Hippocampal formation (tissue), 2 donors: Measurements from ENCODE around the gene PSAP.
A peak's percentile ranks its signal among the peaks of the same experiment; 100 is the strongest.

Experiments used
- DNase-seq, 2 donors: peaks; one replicate each; lab custom pipeline; 2025; lab: John Stamatoyannopoulos, UW

Gene PSAP

DNA sequence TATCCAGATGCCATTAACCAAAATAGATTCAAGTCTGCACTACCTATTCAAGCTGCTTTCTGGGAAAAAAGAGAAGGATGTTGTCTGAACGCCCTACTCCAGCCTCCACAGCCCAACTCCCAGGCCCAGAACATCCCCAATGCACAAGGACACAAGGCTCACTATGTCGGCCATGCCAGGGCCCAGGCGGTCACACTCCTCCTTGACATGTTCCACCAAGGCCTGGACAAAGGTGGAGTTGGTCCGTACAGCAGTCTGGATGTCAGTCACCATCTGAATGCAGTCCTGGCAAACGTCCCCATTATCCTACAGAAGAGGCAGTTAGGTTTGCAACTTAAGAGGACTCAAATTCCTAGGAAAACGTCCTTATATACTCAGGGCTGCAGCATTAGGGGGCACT, 23.2 kb downstream of the PSAP start:
- DNase-seq, result no peak

DNA sequence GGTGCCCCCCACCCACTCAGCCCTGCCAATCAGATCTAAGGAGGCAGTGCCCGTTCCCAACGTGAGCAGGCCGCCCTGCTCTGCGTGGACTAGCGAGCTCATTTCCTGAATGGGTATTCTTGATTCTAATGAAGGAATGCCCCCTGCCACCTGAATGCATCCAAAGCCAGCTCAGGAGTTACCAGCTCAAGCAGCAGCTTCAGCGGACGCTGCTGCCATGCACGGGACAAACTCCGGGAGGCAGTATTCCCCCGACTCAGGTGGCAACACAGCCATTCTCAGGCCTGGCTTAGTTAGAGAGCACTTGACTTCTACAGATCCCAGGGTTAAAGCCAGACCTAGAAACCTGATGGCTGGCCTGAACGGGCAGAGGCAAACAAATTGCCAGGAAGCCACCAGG, 25.8 kb downstream of the PSAP start:
- DNase-seq, result no peak

DNA sequence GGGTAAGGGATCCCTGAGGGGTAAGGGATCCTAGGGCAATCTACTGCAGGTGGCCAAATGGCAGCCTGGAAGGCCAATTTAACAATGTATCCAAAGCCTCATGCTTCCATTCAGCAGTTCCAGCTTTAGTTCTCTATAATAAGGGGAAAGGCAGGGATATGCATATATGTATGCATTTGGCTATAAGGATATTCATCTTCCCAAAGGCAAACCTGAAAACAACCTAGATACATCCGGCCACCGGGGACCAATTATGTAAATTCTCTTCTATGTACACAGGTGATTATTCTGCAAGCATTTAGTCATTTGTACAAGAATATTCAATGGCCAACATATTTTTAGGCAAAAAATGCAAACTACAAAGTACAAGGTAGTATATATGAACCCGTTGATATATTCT, 26.7 kb downstream of the PSAP start:
- no peak for DNase-seq

DNA sequence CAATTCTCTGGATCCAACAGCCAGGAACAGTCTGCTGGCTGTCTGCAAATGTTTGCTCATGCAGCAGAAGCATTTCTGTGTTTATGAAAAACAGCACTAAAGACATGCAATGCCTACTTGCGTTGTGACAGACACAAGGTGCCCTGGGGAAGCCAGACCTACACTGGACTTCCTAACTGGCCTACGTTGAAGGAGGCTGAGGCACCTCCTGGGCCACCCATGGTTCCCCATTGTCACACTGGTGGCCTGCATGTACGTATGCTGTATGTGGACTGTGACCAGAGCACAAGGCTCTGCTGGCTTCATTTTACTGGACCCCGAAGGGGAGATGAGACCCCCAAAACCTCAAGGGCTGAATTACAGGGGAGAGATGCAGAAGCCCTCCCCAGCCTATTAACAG, 27.7 kb downstream of the PSAP start:
- no peak for DNase-seq

DNA sequence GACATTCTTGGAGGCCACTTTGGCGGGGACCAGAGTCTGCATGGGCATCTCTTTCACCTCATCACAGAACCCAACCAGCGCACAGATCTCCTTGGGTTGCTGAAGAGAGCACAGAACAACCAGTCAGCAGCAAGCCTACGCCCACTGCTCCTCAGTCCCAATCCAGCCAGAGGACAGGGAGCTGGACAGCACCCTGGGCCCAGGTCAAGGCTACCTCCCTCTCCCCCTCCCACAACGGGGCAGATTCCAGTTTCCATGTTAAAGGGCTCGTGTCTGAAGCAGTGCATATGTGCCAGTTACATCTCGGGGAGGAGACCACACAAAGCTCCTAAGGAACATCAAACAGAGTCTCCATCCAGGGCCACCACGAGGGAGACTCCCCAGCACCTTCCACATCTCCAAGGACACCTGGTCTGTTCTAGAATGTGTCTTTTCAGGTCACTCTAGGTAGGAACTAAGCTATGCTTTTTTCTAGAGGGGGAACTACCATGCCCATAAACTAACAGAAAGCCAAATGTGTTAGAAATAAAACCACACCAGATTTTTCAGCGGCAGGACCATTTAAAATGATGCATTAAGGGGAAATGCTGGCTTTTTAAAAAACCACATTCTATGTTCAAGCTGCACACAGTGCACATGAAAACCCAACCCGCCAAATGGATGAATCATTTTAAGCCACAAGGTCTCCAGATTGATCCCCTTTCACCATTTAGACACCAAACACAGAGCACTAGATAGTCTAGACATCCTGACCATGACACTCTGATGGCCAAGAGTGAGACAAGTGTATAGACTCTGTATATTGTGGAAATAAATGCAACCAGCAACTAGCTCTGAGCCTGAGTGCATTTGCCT, 28.9 kb downstream of the PSAP start:
- DNase-seq, result no peak

DNA sequence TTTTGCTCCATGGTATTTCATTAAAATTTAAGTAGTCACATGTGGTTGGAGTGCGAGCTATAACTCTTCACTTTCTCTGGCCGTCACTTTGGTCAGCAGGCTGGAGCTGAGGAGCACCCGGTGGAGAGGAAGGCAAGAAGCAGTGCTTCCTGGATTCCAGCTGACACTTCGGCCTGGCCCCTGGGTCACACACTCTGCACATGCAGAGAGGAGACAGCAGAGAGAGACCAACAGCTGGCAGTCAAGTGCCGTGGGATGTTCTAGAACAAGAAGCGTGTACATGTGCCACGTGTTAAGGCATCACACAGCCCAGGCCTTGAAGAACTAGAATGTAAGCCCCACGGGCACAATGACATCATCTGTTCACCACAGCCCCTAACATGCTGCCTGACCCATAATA, 30.1 kb downstream of the PSAP start:
- DNase-seq, result no peak

DNA sequence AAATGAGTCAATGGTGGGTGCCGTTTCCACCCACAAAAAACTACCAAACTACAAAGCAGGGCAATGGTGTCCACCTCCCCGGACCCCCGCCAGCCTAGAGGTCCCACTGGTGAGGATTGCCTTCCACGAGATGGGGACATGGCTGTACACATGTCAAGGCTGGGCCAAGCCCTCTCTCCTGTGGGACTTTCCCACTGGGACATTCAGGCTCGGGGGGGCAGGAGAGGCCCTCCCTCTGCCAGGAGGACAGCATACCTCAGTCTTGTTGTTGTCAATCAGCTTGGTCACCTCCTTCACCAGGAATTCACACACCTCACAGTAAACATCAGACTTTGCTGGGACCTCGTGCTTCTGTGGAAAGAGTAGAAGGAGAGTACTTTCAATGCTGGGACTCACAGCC, 31.1 kb downstream of the PSAP start:
- no peak for DNase-seq

DNA sequence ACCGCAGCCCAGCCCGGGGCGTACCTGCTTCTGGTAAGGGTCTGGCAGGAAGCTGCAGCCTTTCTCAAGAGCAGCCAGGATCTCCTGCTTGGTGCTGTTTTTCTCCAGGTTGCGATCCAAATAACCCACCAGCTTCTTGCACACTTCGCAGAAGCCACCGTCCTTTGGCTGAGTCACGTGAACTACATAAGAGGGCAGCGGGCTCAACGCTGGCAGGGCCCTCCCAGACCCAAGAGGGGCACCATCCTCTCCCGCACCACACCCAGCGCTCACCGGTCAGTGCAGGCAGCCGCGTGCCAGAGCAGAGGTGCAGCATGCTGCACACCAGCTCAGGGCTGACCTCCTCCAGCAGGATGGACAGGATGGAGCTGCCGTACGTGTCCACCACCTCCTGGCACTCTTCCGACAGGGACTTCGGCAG, 31.6 kb downstream of the PSAP start:
- DNase-seq, result no peak

DNA sequence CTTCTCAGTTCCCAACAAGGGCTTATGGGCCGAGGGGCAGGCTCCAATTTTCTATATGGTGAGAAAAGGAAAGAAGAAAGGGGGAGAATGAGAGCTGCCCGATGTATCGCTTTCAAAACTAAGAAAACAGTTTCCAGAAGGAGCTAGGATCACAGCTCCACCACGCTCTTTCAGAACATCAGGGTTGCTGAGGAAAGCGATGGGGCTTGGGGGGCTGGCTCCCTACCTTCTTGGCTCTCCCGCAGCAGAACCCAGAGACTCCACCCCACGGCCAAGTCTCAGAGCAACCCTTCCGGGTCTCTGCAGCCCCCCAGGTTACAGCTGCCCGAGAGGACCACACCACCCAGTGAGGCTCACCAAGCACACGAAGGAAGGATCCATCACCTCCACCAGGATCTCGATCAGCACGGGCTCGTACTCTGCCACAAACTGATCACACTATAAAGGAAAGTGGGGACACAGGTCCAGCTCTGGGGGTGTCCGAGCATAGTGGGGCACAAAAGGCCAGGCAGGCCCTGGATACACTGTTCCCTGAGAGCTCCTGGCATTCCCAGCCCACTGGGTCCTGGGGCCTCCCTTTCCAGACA, 32.3 kb downstream of the PSAP start:
- DNase-seq, result no peak

DNA sequence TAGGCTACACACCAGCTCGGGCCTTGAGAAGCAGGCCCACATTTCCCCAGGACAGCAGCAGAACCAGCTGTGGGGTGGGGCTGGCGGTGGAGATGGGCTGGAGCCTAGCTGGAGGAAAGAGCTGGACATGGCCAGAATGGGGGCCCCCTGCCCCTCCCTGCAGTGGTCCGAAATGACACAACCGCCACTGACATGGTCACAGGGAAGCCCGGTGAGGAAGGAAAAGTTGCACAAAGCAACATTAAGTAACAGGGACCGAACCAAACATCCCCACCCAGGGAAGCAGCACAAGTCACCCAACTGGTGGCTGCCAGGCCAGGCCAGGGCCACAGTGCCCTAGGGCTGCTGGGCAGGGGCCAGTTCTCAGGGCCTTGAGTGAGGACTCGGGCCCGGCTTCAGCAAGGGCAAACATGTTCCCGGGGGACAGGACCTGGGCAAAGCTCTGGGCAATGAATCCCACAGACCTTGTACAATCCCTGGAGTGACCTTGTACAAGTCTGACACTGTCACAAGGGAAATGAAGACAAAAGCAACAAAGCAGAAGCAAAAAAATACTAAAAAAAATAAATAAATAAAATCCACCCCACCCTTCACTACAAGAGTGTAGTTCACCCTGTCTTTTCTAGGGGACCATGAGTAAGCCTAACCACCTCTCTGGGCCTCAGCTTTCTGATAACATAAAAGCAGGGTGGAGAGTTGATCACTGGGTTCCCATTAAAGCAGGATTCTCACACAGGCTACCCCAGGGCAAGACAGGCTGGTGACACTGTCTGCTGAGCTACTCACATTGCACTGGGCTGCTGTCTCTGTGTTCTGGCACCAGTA, 33.0 kb downstream of the PSAP start:
- no peak for DNase-seq

DNA sequence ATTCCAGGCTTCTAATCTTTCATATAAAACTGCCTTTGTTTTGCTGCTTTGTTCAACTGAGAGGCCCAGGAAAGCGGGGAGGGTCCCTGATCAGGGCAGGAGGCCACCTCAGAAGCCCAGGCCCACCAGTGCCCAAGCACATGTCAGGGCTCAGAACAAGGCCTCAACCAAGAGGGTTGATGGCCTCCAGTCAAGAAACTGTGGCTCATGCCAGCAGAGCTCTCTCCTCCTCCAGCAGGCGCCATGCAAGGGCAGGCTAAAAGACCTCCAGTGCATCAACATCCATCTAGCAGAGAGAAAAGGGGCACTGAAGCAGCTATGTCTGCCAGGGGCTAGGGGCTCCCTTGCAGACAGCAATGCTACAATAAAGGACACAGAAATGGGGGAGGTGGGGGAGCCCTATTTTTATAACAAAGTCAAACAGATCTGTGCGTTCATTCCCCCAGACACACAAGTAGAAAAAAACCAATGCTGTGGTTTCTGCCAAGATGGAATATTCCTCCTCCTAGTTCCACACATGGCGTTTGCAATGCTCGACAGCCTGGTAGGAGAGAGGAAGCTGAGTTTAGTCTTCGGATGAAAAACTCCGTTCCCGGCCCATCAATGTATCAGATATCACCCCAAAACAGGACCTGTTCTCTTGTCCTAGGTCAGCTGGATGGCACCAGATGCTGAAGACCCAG, 34.0 kb downstream of the PSAP start:
- DNase-seq, result peak; percentile 27 to 31

DNA sequence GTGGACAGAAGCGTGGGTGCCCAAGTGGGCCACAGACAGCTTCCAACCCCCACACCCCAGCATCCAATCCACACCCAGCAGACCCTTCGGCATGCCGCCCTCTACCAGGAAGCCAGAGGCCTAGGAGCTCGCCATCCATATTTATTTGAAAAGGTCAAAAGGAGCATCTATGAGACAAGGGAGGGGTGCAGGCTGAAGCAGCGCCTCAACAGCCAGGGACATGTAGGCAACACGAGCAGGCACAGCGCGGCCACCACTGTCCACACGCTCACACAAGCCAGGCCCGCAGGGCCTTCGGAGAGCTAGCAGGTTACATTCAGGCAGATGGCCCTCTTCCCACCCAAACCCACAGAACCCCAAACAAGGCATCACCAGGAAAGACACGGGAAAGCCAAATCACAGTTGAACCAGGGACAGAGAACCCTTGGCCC, 34.6 kb downstream of the PSAP start:
- no peak for DNase-seq

DNA sequence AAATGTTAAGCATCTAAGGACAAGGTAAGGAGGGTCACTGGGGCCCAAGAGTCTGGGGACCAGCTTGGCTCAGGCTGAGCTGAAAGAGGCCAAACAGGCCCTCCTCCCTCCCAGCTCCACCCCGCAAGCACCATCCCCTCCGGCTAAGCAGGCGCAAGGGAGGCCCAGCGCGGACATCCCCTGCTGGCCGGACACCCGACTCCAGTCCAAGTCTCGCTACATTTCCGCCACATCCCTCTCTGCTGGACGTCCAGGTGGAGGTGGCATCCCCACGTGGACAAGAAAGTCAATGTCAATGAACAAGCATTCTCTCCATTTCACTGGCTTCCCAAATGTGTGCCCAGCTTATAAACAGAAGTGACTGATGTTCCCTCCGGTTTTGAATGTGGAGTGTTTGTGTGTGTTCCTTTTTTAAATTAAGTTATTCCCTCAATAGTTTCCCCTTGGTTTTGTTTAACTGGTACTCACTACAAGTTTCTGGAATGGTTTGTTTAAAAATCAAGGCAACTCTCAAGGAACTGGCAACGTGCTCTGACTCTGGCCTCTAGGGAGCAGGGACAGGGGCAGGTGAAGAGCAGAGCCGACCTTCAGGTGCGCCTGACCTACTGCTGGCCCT, 35.4 kb downstream of the PSAP start:
- DNase-seq, result no peak

DNA sequence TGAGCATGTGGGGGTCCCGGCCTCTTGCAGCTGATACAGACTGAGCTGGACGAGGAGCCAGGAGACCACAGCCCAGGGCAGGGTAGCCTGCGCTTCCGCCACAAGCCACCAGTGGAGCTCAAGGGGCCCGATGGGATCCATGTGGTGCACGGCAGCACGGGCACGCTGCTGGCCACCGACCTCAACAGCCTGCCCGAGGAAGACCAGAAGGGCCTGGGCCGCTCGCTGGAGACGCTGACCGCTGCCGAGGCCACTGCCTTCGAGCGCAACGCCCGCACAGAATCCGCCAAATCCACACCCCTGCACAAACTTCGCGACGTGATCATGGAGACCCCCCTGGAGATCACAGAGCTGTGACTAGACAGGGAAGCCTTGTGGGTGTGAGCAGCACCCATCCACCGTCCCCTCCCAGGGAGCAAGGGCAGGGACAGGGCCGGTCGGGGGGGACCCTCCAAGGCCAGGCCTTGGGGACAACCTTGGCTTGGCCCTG, 36.1 kb downstream of the PSAP start:
- no peak for DNase-seq

DNA sequence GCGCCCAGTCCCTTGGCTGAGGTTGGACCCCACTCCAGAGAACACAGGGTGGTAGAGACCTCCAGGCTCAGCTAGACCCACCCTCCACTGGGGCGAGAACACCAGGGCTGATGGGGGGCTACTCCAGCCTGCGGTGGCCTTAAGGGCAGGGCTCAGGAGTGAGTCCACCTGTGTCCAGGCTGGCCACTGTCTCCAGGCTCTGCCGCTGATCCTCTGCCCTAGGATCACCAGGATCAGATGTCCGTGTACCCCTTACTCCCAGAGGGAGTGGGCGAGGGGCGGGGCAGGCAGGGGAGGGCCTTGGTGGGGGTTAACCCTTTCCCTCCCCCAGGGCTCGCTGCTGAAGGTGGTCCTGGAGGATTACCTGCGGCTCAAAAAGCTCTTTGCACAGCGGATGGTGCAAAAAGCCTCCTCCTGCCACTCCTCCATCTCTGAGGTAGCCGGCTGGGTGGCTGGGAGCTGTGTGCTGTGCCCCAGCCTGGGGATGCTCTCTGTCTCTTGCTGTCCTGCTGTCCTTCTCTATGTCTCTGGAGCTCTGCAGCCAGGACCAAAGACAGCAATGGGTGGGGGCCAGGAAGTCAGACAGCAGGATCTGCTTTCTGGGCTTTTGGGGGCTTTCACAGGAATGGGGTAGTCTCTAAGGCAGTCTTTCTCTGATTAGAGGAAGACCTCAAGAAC, 38.0 kb downstream of the PSAP start:
- DNase-seq, result no peak

DNA sequence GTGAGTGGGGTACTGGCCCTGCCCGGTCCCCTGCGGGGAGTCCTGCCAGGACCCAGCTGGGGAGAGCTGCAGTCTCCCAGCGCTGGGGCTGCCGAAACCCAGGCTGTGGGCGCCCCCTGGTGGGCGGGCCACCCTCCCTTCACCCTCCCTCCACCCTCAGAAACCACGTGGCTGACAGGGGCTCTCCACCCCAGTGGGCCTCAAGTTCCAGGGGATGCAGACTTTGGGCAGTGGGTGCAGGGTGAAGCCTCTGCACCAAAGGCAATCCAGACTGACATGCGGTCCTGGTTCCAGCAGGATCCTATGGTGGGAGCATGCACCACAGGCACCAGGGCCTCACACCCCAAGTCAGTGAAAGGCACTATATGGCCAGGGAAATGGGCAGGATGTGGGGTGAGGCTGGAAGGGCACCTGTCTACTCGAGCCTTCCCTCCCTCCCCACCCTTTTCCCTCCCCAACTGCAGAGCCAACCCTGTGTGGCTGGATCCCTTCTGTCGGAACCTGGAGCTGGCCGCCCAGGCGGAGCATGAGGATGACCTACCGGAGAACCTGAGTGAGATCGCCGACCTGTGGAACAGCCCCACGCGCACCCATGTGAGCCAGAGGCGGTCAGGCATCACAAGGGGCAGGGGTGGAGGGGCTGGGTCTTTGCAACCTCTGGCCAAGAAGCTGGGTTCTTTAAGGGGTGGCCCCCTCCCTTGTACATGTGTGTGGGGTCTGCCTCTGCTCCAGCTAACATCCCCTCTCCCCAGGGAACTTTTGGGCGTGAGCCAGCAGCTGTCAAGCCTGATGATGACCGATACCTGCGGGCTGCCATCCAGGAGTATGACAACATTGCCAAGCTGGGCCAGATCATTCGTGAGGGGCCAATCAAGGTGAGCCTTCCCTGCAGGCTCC, 38.8 kb downstream of the PSAP start:
- peak; percentile 46 to 69 for DNase-seq

DNA sequence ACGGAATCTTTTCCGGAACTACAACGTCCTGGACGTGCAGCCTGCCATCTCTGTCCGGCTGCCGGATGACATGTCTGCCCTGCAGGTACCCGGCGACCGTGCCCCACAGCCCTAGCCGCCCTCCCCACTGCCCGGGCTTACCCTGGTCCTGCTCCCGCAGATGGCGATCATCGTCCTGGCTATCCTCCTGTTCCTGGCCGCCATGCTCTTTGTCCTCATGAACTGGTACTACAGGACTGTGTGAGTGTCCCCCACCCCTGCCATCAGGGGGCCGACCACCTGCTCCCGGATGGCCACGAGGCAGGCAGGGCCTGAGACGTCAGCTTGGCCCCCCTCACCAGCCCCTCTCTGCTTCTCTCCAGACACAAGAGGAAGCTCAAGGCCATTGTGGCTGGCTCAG, 39.7 kb downstream of the PSAP start:
- DNase-seq, result no peak

DNA sequence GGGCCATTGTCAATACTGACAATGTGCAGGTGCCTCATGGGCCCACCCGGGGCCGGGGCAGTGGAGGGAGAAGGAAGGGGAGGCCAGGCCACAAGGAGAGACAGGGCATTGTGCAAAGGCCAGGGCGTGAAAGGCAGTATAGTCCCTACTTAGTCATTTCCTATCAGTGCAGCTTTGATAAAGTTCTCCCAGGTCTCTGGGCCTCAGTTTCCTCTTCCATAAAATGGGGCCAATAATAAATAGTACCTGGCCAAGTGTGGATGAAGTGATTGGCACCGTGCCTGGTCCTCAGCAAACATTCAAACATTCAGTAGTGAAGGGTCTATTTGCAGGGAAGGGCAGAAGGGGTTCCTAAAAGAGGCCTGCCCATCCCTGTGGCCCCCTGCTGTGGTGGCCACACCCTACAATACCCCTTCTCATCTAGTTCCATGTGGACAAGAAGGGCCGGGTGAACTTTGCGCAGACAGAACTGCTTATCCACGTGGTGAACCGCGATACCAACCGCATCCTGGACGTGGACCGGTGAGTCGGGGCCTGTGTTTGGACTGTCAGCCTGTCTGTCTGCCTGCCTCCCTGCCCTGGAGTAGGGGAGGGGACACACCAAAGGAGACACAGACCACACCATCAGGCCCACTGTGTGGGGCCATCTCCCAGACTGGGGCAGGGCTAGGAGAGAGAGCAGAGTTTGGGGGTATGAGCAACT, 40.9 kb downstream of the PSAP start:
- DNase-seq, result no peak

DNA sequence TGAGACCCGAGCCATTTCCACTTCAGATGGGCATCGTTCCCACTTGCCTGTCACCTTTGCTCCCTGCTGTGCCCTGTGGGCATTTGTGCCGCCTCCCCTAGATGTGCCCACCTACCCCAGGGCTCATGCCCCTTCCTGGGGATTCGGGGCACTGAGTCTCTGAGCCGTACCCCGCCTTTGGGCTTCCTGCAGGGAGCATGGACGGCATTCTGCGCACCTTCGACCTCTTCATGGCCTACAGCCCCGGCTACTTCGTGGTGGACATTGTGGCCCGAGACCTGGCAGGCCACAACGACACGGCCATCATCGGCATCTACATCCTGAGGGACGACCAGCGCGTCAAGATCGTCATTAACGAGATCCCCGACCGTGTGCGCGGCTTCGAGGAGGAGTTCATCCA, 41.4 kb downstream of the PSAP start:
- no peak for DNase-seq
